GM19239 (cell line): ENCODE results near the gene RHBDD3.
A peak's percentile ranks its signal among the peaks of the same experiment; 100 is the strongest.

Experiments
- DNase-seq: peaks from one replicate; pipeline ENCODE4 v3.0.0; 2011; ENCODE audit warnings: low spot score; ENCODE audit not compliant: insufficient read length
- FAIRE-seq: peaks from 2 replicates; lab custom pipeline; 2011; peaks lifted over from hg19 to GRCh38; lab: Jason Lieb, UNC

RHBDD3 gene

DNA sequence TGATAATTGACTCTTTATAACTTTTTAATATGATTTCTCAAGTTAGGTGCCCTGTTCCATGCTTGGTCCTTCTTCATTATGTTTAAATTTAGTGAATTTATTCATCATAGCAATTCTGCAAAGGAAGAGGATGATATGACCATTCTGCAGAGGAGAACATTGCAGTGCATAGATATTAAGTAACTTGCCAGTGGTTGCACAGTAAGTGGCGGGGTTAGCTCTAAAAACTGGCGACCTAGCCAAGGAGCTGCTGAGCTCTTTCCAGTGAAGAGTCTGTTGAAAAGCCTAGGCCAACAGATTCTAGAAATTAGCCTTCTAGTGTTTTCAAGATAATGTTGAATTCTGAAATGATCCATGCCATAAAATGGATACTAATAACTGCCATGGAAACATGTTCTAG lies 4.8 kb upstream of the RHBDD3 start:
- FAIRE-seq (no peak), DNase-seq (no peak)

GRCh38 chr22:29270475-29271271 lies 2.9 kb upstream of the RHBDD3 start:
- FAIRE-seq (peak; percentile 76), DNase-seq (no peak)

- FAIRE-seq (peak; percentile 33), DNase-seq (no peak)
These were observed 2.1 kb upstream of the RHBDD3 start for GRCh38 chr22:29269731-29270474.

DNA sequence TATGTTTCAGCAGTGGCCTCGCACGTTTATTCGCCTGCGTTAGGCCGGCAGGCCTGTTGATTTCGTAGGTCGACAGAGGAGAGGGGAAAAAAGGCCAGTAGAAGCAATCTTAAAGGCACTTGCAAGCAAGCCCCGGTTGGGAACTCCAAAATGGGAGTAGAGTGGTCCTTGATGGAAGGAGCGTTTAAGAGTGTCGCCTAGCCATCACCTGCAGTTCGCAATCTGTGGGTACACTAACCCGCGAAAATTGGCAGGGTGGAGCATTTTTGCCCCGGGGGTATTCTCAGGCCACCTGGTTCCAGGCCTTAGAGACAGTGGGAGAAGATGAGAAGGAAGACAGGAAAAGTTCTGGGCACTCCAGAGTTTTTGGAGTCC lies 1.4 kb upstream of the RHBDD3 start:
- FAIRE-seq (peak; percentile 8), DNase-seq (no peak)

DNA sequence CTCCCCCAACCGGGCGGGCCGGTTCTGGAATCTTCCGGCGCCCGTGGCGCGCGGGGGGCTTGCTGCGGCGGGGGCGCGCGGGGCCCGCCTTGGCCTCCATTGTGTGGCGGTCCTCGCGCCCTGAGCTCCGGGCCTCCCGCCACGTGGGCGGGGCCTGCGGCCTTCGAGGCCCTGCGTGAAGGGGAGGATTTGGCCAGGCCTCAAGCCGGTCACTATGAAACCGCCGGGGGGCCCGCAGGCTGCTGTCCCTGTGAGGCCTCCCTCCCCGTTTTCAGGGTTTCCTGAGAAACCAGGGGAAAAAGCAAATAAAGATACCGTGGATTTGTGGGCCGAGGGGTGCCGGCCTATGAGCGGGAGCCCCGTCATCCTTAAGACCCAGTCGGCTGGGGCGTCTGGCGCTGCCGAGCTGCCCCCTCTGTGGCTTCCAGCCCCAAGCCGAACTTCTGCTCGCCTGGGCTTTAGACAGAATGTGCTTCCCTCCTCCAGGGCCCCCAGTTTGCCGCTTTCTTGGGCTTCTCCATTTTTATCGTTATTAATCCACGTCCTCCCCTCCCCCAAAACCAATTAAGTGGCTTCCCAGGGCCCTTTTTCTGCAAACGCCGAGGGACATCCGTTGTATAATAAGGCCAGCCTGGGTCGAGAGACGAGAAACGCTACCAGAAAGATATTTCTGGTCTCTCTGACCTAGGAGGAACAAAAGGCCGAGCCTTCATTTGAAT lies 889 bp upstream of the RHBDD3 start:
- FAIRE-seq, result no peak
- no peak for DNase-seq

DNA sequence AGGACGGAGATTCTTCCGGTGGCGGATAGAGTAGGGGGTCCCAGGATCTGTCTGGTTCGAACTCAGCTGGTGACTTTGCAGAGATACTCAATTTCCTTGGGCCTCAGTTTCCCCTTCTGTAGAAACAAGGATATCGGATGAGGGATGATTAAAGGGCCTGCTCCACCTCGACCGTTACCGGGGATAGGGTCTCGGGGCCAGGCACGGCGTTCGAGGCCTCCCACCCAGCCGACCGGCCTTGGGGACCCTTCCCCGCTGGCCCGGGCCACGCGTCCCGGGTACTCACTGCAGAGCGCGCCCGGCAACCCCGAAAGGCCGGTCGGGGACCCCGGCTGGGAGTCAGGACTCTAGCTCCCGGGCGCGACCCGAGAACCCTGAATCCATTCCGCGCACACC lies 321 bp downstream of the RHBDD3 start:
- DNase-seq (no peak), FAIRE-seq (peak; percentile 23)

DNA sequence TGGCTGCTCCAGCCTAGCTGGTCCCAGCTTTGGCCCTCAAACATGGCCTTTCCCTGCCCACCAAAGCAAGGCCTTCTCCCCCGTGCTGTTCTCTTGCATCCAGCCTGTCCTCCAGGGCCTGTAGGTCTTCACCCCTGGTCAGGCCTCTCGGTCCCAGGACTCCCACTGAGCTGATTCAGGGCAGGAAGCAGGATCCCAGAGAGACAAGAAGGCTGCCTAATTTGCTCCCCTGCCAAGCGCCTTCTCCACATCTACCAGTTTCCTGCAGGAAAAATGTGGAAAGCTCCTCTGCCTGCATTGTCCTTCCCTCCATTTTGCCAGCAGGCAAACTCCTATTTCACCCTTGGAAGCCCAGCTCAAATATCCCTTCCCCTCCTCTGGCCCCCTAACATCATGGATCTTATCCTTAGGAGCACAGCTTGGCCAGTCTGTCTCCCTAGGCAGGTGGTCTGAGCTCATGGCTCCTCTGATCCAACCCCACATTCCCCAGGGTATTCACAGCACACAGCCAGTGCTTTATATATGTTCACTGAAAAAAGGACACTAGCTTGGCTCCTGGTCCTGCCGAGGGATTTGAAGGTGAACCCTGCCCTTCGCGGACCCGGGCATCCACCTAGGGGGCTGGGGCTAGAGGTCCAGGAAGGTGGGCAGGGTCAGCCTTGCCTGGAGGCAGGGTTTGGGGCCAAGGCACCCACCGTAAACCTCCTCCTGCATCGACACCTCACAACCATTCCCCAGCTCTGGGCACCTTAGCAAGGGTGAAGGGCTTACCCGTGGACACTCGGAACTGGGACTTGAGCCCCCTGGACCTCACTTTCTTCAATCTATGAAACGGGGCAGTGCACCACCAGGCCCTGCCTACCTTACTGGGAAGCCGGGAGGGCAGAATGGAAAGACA lies 968 bp downstream of the RHBDD3 start:
- no peak for DNase-seq
- no peak for FAIRE-seq

- FAIRE-seq (no peak), DNase-seq (no peak)
These were observed 1.9 kb downstream of the RHBDD3 start for GRCh38 chr22:29265929-29266328.

GRCh38 chr22:29265305-29265704 lies 2.5 kb downstream of the RHBDD3 start:
- no peak for FAIRE-seq

DNA sequence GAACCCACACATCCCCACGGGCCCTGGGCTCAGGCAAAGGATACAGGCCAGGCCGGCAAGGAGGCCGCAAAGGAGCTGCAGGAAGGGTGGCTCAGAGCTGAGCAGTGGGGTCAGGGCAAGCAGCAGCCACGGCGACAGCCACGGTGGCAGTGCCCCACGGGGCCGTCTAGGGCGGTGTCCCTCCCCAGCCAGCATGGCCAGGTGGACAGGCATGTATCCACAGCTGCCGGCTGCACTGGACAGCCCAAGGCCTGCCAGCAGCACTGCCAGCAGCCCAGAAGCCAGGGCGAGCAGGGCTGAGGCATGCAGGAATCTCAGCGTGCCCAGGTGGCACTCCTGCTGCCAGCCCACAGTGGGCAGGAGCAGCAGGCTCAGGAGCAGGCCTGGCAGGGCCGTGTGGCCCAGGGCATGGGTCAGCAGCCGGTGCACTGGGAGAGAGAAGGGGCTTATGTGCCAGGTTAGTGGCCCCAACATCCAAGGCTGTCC lies 3.9 kb downstream of the RHBDD3 start:
- FAIRE-seq (no peak), DNase-seq (no peak)

More at GRCh38 chr22:29265305-29265704, 2.5 kb downstream of the RHBDD3 start:
- no peak for DNase-seq

- FAIRE-seq (no peak), DNase-seq (no peak)
These were observed 7.0 kb downstream of the RHBDD3 start for GRCh38 chr22:29260601-29261315.

DNA sequence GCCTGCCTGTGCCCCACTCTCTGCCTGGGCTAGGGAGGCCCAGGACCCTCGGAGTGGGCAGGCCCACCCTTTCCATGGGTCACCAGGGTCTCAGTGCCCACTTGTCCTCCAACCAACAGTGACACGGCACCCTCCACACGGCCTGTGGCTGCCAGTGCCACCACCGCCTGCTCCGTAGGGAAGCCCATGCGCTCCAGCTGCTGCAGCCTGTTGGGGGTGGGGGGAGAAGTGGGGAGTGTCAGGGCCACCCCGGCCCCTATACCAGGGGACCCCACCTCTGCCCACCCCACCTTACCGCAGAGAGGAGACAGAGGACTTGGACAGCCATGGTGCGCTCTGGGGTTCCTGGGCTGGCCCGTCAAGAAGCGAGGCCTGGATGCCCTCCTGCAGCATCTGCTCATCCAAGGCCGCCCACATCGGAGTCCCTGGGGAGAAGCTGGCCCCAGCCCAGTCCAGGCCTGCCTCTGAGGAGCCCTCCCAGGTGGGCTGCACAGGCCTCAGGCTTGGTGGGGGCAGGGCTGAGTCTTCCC lies 7.7 kb downstream of the RHBDD3 start:
- DNase-seq (no peak), FAIRE-seq (no peak)

DNA sequence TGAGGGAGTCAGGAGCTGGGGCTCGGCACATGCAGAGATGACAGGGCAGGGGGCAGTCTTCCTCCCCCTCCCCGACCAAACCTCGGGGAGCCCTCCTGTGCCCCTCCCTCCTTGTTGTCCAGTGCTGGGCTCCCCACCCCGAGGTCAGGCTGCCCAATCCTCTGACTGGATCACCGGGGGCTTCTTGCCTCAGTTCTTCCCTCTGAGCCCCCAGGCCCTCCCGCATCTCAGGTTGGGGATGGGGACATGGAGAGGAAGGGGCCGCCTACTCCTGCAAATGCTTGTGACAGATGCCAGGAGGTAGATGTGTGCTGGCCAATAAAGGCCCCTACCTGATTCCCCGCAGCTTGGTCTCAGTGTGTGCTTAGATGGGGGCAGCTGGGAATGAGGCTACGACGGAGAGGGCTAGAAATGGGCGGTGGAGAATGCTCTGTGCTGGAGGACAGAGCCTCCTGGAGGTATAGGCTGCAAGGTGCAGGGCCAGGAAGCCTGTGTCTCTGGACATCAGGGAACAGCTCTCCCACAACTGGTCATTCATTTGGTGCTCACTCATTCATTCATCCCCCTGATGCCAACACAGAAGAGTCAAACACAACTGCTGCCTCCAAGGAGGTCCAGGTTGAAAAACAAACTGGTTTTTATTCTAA lies 8.4 kb downstream of the RHBDD3 start:
- DNase-seq (no peak), FAIRE-seq (no peak)

- FAIRE-seq (no peak), DNase-seq (no peak)
These were observed 9.2 kb downstream of the RHBDD3 start for GRCh38 chr22:29258407-29259252.

- FAIRE-seq, result no peak
- DNase-seq, result no peak
These were observed 10.0 kb downstream of the RHBDD3 start for GRCh38 chr22:29257751-29258181.

- FAIRE-seq, result no peak
- DNase-seq, result no peak
These were observed 11.0 kb downstream of the RHBDD3 start for GRCh38 chr22:29256606-29257325.

GRCh38 chr22:29255064-29255621 lies 12.6 kb downstream of the RHBDD3 start:
- DNase-seq (no peak), FAIRE-seq (no peak)
